Kidney epithelial cell (primary cell): ENCODE results near the gene FRA10AC1. TPM values are rescaled to one million over a fixed set of nuclear protein-coding genes. Genes with fewer than 3 reads are reported as not detected.

Experiments
- DNase-seq: peaks from one replicate; pipeline ENCODE4 v3.0.0-alpha.2; 2010; ENCODE audit warnings: low read depth
- H3K27me3 ChIP-seq: 2 replicates; pipeline ENCODE4 v1.6.0; 2011; ENCODE audit warnings: low read length; ENCODE audit not compliant: control insufficient read depth, insufficient read depth
- H3K36me3 ChIP-seq: 2 replicates; pipeline ENCODE4 v1.5.1; 2011; ENCODE audit warnings: low read length; ENCODE audit not compliant: control insufficient read depth, insufficient read depth
- H3K4me3 ChIP-seq: 2 replicates; pipeline ENCODE4 v1.5.1; 2011; ENCODE audit warnings: low read depth, mild to moderate bottlenecking, control low read depth, low read length
- total RNA-seq: library from RNA; depleted of rRNA; stranded (reverse); fragments of >200 nt; gene quantifications from 2 replicates; pipeline ENCODE4 v1.2.3, GENCODE V29; 2015
- TF ChIP-seq, protein P1 (sequence below): IDR thresholded peaks from 2 replicates; pipeline ENCODE4 v1.5.1; 2011; ENCODE audit warnings: mild to moderate bottlenecking, moderate library complexity, low read length, control low read depth, inconsistent platforms; ENCODE audit not compliant: insufficient read depth, poor library complexity, severe bottlenecking

FRA10AC1 gene
- total RNA-seq, 1 donor from 2014 or later, result 9.6 TPM

DNA sequence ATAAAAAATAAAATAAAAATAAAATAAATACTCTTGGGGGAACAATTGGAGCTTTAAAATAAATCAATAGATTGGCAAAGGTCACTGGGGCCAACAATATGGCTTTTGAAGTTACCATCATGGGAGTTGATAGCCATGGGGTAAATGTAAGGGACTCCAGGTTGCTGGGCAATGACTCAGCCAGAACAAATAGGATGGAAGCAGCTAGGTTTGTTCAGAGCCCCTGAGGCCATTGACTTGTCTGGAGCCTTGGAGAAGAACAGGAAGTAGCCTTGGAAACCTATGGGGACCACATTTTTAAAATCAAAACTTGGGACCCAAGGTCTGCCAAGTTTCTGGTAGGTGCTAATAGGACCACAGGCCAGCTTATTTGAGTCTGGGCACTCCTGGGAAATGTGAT, 20.2 kb upstream of the FRA10AC1 start:
- DNase-seq, result no peak
- Histone ChIP-seq H3K27me3 (peaks cover 3% of the 10 kb centered on the region), H3K36me3 (no peaks in the 10 kb centered on the region), H3K4me3 (no peak overlapping the region)
- TF ChIP-seq, protein P1, sequence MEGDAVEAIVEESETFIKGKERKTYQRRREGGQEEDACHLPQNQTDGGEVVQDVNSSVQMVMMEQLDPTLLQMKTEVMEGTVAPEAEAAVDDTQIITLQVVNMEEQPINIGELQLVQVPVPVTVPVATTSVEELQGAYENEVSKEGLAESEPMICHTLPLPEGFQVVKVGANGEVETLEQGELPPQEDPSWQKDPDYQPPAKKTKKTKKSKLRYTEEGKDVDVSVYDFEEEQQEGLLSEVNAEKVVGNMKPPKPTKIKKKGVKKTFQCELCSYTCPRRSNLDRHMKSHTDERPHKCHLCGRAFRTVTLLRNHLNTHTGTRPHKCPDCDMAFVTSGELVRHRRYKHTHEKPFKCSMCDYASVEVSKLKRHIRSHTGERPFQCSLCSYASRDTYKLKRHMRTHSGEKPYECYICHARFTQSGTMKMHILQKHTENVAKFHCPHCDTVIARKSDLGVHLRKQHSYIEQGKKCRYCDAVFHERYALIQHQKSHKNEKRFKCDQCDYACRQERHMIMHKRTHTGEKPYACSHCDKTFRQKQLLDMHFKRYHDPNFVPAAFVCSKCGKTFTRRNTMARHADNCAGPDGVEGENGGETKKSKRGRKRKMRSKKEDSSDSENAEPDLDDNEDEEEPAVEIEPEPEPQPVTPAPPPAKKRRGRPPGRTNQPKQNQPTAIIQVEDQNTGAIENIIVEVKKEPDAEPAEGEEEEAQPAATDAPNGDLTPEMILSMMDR, result no peak

DNA sequence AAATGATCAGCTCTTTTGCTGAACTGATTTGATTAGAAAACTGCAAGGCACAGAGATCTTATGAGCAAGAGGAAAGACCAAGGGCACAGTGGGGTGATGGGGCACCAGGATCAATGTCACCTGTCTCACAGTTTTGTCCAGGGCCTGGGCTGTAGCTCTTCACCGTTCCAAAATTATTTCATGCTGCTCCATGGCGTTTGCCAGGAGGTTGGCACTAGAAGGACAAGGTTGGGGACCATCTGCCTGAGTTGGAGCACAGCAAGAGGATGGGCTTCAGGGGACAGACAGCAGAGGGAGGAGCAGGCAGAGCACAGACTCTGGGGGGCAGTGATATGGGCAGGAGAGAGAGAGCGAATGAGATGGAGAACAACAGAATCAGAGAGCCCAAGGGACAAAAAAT, 17.5 kb upstream of the FRA10AC1 start:
- H3K4me3 ChIP-seq, result no peak overlapping the region
- TF ChIP-seq, protein P1, result no peak
- H3K27me3 ChIP-seq, result no peaks in the 10 kb centered on the region
- DNase-seq, result no peak
- no peaks in the 10 kb centered on the region for H3K36me3 ChIP-seq

DNA sequence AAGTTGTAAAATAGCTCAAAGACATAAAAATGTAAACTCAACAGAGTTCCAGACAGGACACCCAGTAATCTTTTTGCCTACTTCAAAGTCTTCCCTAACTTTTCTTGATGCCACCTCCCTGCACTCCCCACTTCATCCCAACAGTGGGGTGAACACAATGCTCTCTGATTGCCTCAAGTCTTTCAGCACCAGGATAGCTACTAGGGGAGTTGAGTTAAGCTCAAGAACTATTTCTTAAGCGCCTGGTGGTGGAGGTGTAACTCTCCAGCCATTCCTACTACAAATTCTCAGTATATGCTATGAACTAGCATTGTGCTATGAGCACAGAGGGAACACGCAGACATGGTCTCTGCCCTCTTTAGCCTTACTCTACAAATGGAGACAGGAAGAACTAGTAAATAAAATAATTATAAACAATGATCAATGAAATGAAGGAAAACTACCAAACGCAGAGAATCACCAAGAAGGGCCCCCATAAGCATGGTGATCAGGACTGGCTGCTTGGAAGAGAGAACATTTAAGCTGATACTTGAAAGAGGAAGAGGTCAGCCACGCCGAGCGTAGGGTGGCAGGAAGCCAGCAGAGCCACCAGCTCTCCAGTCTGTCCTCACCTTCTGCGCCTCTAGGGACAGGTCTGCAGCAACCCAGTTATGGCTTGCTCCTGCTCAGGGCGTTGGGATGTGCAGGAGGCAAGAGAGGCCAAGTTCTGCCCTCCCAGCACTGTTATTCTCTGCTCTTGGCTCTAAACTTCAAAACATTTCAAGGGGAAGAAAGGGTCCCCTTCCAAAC, 16.7 kb upstream of the FRA10AC1 start:
- Histone ChIP-seq H3K27me3 (no peaks in the 10 kb centered on the region), H3K36me3 (no peaks in the 10 kb centered on the region), H3K4me3 (no peak overlapping the region)
- DNase-seq, result no peak
- TF ChIP-seq, protein P1, result no peak

DNA sequence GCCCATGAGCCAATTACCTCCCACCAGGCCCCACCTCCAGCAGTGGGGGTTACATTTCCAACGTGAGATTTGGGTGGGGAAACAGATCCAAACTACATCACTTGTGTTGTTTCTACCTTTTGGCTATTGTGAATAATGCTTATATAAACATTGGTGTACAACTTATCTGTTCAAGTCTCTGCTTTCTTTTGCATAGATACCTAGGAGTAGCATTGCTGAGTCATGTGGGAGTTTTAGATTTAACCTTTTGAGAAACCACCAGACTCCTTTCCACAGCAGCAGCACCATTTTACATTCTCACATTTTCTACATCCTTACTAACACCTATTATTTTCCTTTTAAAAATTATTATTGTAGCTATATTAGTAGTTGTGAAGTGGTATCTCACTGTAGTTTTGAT, 14.4 kb upstream of the FRA10AC1 start:
- TF ChIP-seq, protein P1, result no peak
- no peaks in the 10 kb centered on the region for H3K36me3 ChIP-seq
- H3K4me3 ChIP-seq, result no peak overlapping the region
- no peaks in the 10 kb centered on the region for H3K27me3 ChIP-seq
- DNase-seq, result no peak

DNA sequence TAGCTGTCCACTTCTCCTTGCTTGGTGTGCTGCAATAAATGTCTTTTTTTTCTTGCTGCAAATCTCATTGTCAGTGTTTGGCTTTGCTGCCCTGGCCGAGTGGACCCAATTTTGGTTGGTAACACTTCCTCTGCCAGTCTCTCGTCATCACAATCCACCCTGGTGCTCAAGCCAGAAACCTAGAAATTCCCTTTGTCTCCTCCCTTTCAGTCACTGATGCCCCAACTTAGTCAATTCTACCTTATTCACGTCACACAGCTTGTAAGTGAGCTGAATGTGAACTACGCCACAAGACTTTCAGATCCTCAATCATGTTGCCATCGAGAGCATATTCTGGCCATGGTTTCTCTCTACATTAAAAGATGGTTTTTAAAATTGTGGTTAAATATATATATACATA, 13.0 kb upstream of the FRA10AC1 start:
- TF ChIP-seq, protein P1, result no peak

DNA sequence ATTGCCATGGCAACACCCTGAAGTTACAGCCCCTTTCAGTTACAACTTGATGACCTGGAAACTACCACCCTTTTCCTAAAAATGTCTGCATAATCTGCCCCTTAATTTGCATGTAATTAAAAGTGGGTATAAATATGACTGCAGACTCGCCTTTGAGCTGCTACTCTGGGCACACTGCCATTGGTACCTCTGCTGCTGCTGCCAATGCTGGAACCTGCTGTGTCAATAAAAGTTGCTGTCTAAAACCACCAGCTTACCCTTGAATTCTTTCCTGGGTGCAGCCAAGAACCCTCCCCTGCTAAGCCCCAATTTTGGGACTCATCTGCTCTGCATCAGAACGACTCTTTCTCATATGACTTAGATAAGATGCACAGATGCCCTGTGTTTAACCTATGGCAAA, 10.2 kb upstream of the FRA10AC1 start:
- Histone ChIP-seq H3K4me3 (no peak overlapping the region), H3K36me3 (no peaks in the 10 kb centered on the region), H3K27me3 (no peaks in the 10 kb centered on the region)
- no peak for DNase-seq
- TF ChIP-seq, protein P1, result no peak

More for the DNA sequence above, 13.0 kb upstream of the FRA10AC1 start:
- H3K4me3 ChIP-seq, result no peak overlapping the region
- H3K36me3 ChIP-seq, result no peaks in the 10 kb centered on the region
- DNase-seq, result no peak
- no peaks in the 10 kb centered on the region for H3K27me3 ChIP-seq
